HG02840 (cell line): ENCODE results near the gene CUBN.

Experiments used
- ATAC-seq: cut with Tn5 transposase; IDR thresholded peaks from one replicate; pipeline ENCODE4 v1.9.1; 2021; ENCODE audit warnings: mild to moderate bottlenecking, moderate library complexity, moderate number of reproducible peaks; ENCODE audit not compliant: unreplicated experiment, low FRiP score

Gene CUBN

GRCh38 chr10:16812676-16813075, 316.9 kb downstream of the CUBN start:
- no peak for ATAC-seq

GRCh38 chr10:16811765-16812164, 317.8 kb downstream of the CUBN start:
- ATAC-seq, result no peak

- no peak for ATAC-seq
Measured at GRCh38 chr10:16811292-16811691, 318.3 kb downstream of the CUBN start.

GRCh38 chr10:16809074-16809718, 320.4 kb downstream of the CUBN start:
- ATAC-seq, result no peak

GRCh38 chr10:16804123-16804522, 325.5 kb downstream of the CUBN start:
- ATAC-seq, result no peak

- ATAC-seq, result no peak
Measured at GRCh38 chr10:16803464-16803863, 326.1 kb downstream of the CUBN start.

- ATAC-seq, result peak; percentile 71
Measured at GRCh38 chr10:16799621-16800020, 330.0 kb downstream of the CUBN start.

- no peak for ATAC-seq
Measured at GRCh38 chr10:16798571-16798970, 331.0 kb downstream of the CUBN start.

GRCh38 chr10:16795410-16796073, 334.1 kb downstream of the CUBN start:
- ATAC-seq, result no peak

- ATAC-seq, result no peak
Measured at GRCh38 chr10:16794005-16794404, 335.6 kb downstream of the CUBN start.

- ATAC-seq, result no peak
Measured at GRCh38 chr10:16792675-16793074, 336.9 kb downstream of the CUBN start.

GRCh38 chr10:16789765-16790164, 339.8 kb downstream of the CUBN start:
- no peak for ATAC-seq

GRCh38 chr10:16789261-16789660, 340.4 kb downstream of the CUBN start:
- no peak for ATAC-seq

GRCh38 chr10:16788778-16789177, 340.8 kb downstream of the CUBN start:
- ATAC-seq, result no peak

GRCh38 chr10:16788125-16788524, 341.5 kb downstream of the CUBN start:
- no peak for ATAC-seq

- ATAC-seq, result no peak
Measured at GRCh38 chr10:16787361-16787791, 342.2 kb downstream of the CUBN start.

GRCh38 chr10:16780338-16780880, 349.2 kb downstream of the CUBN start:
- no peak for ATAC-seq

GRCh38 chr10:16779384-16779915, 350.2 kb downstream of the CUBN start:
- ATAC-seq, result no peak

- ATAC-seq, result no peak
Measured at GRCh38 chr10:16777473-16778370, 351.9 kb downstream of the CUBN start.

GRCh38 chr10:16776896-16777295, 352.7 kb downstream of the CUBN start:
- no peak for ATAC-seq
